GM12878 (cell line): ENCODE data around the gene PIPOX.

ENCODE experiments used
- EP300 ChIP-seq, 2 experiments: fragments of 150-350 bp in 1 of 2; IDR thresholded peaks; 2 replicates each; pipeline ENCODE4 v1.6.1; 2011 to 2012; ENCODE audit warnings: low read depth in 2 of 2, low read length in 2 of 2, borderline replicate concordance in 1 of 2, improper control_type of control experiment in 1 of 2, inconsistent platforms in 1 of 2; ENCODE audit not compliant: control insufficient read depth in 1 of 2
- EZH2 ChIP-seq: IDR thresholded peaks from 2 replicates; pipeline ENCODE4 v1.6.1; 2012; ENCODE audit warnings: low read depth, mild to moderate bottlenecking, control low read depth, inconsistent platforms, low read length, borderline replicate concordance; ENCODE audit not compliant: control insufficient read depth
- POLR2AphosphoS5 ChIP-seq: IDR thresholded peaks from 2 replicates; pipeline ENCODE4 v1.6.1; 2011; ENCODE audit warnings: mild to moderate bottlenecking, low read length, inconsistent platforms
- ZSCAN29 ChIP-seq: fragments of 450-650 bp; IDR thresholded peaks from 2 replicates; pipeline ENCODE4 v1.6.1; 2017; ENCODE audit warnings: mild to moderate bottlenecking, moderate library complexity
- TF ChIP-seq, protein P1 (sequence below), 3 experiments: IDR thresholded peaks in 2 of 3; conservative IDR thresholded peaks in 1 of 3; 2 replicates each; pipeline ENCODE4 v1.5.1; 2011; ENCODE audit warnings: low read depth in 3 of 3, low read length in 3 of 3, mild to moderate bottlenecking in 3 of 3, control low read depth in 2 of 3, moderate library complexity in 2 of 3, inconsistent platforms in 1 of 3, mixed read lengths in 1 of 3; ENCODE audit not compliant: control insufficient read depth in 2 of 3, insufficient read depth in 1 of 3; ENCODE audit errors: extremely low read depth in 1 of 3

DNA sequence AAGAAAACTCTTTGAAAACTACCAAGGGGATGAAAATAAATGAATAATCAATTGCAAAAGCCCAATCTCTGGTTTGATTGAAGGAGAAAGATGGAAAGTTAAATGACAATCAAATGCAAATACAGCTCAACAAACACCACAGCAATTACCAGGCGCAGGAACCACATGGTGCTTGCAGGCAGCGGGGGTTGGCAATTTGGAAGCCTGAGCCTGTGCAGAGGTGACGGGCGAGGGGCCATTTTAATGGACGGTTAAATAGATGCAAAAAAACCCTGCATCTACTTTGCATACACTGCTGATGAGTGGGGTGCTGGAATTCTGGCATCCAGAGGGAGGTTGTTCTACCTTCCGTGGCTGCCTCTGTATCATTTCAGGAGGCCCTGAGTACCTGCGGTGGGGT lies 32.4 kb upstream of the PIPOX start:
- TF ChIP-seq EZH2 (no peak), ZSCAN29 (no peak), EP300 (IDR thresholded peaks at IDR 0.05; ENCODE audit: borderline replicate concordance in 1 of 2, control insufficient read depth in 1 of 2, low read depth in 2 of 2, low read length in 2 of 2) (no peak), POLR2AphosphoS5 (no peak)
- TF ChIP-seq, protein P1, sequence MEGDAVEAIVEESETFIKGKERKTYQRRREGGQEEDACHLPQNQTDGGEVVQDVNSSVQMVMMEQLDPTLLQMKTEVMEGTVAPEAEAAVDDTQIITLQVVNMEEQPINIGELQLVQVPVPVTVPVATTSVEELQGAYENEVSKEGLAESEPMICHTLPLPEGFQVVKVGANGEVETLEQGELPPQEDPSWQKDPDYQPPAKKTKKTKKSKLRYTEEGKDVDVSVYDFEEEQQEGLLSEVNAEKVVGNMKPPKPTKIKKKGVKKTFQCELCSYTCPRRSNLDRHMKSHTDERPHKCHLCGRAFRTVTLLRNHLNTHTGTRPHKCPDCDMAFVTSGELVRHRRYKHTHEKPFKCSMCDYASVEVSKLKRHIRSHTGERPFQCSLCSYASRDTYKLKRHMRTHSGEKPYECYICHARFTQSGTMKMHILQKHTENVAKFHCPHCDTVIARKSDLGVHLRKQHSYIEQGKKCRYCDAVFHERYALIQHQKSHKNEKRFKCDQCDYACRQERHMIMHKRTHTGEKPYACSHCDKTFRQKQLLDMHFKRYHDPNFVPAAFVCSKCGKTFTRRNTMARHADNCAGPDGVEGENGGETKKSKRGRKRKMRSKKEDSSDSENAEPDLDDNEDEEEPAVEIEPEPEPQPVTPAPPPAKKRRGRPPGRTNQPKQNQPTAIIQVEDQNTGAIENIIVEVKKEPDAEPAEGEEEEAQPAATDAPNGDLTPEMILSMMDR (IDR thresholded peaks at IDR 0.05 in 2 of 3, conservative IDR thresholded peaks at IDR 0.05 in 1 of 3; ENCODE audit: control insufficient read depth in 2 of 3, extremely low read depth in 1 of 3, insufficient read depth in 1 of 3, low read depth in 3 of 3, low read length in 3 of 3) = no peak
